ENCODE measurements around the gene KCNC3. TPM values are rescaled to one million over a fixed set of nuclear protein-coding genes. Genes with fewer than 3 reads are reported as not detected.

Gene KCNC3
- total and polyA plus RNA-seq, 9 donors = 0.19 to 10.2 (median 0.72) TPM

GRCh38 chr19:50313812-50314536 lies 15.2 kb downstream of the KCNC3 start:
- no peak overlapping the region for H3K4me3 ChIP-seq
- H3K36me3 ChIP-seq = no peaks in the 10 kb centered on the region
- no peaks in the 10 kb centered on the region for H3K27me3 ChIP-seq
- no peaks in the 10 kb centered on the region for H3K4me1 ChIP-seq (ENCODE audit: insufficient read depth)
- H3K27ac ChIP-seq = no peak overlapping the region
- no peak for DNase-seq
- no peaks in the 10 kb centered on the region for H3K9me3 ChIP-seq
- intact Hi-C loops (cut with DNase I) = no loop called here
- TF ChIP-seq CTCF (IDR thresholded peaks at IDR 0.05) (no peak), POLR2A (IDR thresholded peaks at IDR 0.05) (no peak), EP300 (IDR thresholded peaks at IDR 0.05) (no peak)
- 2 to 3% (median 3%) methylated on average over 20 of the region's 20 CpGs for WGBS, 3 donors

DNA sequence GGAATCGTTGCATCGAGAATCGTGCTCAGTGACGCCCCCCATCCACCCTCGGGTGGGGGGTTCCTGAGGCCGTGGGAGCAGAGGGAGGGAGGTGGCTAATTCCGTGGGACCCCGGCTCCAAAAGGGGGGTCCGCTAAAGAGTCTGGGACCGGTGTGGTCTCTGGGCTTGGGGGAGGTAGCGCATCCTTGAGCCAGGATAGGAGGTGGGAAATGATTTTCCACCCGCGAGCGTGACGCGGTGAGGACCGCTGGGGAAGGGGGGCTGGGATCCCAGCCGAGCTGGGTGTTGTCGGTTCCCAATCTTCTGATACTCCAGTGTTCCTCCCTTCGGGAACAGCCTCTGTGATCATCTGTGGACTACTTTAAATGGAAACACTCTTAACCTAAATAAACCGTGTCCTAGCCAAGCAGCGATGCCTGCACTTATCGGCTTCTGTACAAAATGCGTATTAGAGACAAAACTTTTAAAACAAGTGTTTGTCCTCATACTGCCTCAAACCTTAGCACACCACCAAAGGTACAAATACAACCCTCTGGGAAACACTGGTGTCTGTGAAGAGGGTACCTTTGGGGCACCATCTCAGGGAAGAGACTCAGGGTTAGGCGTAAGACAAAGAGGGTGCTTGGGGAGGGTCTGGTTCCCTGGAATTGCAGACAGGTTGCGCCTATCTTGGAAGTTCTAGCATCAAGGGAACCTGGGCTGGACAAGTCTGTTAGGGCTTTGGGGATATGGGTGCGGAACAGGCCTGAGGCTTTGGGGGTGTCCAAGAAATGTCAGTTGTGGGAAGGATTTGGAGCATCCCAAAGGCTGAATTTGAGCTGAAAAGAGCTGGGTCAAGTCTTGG lies 16.0 kb downstream of the KCNC3 start:
- no peaks in the 10 kb centered on the region for H3K9me3 ChIP-seq
- DNase-seq = no peak
- TF ChIP-seq POLR2A (IDR thresholded peaks at IDR 0.05) = no peak
- no peak for TF ChIP-seq CTCF (IDR thresholded peaks at IDR 0.05)
- TF ChIP-seq EP300 (IDR thresholded peaks at IDR 0.05) = no peak
- 9% methylated on average over 27 of the region's 27 CpGs for WGBS, 3 donors
- H3K36me3 ChIP-seq = no peaks in the 10 kb centered on the region
- H3K27ac ChIP-seq = no peak overlapping the region
- no peaks in the 10 kb centered on the region for H3K4me1 ChIP-seq (ENCODE audit: insufficient read depth)
- H3K4me3 ChIP-seq = no peak overlapping the region
- intact Hi-C loops (cut with DNase I) = no loop called here
- H3K27me3 ChIP-seq = no peaks in the 10 kb centered on the region

- TF ChIP-seq EP300 (IDR thresholded peaks at IDR 0.05) = no peak
- TF ChIP-seq CTCF (IDR thresholded peaks at IDR 0.05) = no peak
- no peak for TF ChIP-seq POLR2A (IDR thresholded peaks at IDR 0.05)
Observed at GRCh38 chr19:50311723-50312635, 17.2 kb downstream of the KCNC3 start.

More at GRCh38 chr19:50311723-50312635, 17.2 kb downstream of the KCNC3 start:
- Histone ChIP-seq H3K4me3 (no peak overlapping the region), H3K4me1 (ENCODE audit: insufficient read depth) (no peaks in the 10 kb centered on the region), H3K36me3 (no peaks in the 10 kb centered on the region), H3K9me3 (no peaks in the 10 kb centered on the region), H3K27ac (no peak overlapping the region), H3K27me3 (no peaks in the 10 kb centered on the region)
- DNase-seq = no peak
- 2 to 3% (median 3%) methylated on average over 39 to 42 of the region's 42 CpGs for WGBS, 3 donors
- intact Hi-C loops (cut with DNase I) = no loop called here
